IMR-90 (cell line): ENCODE results near the gene ANKRD65. TPM values are rescaled to one million over a fixed set of nuclear protein-coding genes. Genes with fewer than 3 reads are reported as not detected.

Source experiments
- ATAC-seq: fragments of 200-7000 bp; cut with Tn5 transposase; 2 replicates; pipeline ENCODE4 v1.9.1; 2020; ENCODE audit warnings: low read depth, mild to moderate bottlenecking, moderate library complexity
- BruUV-seq: library from RNA; stranded (reverse); fragments of 400-500 nt; replicated peaks from 2 replicates; lab custom pipeline; 2021; lab: Mats Ljungman, UMichigan
- CTCF ChIA-PET: fragments of 300-600 bp; formaldehyde crosslinking; extraction: SDS; loops from one replicate; lab custom pipeline; 2021; ENCODE audit warnings: antibody characterized with exemption; lab: Yijun Ruan, JAX
- POLR2A ChIA-PET: fragments of 300-600 bp; sonication (Branson Sonifier 250); formaldehyde crosslinking; loops from one replicate; lab custom pipeline; 2022; ENCODE audit warnings: antibody characterized with exemption; ENCODE audit not compliant: unreplicated experiment; lab: Charles Lee
- DNase-seq: peaks from one replicate; pipeline ENCODE4 v3.0.0; 2013
- H2AFZ ChIP-seq: replicated peaks from 2 replicates; pipeline ENCODE3; 2013; ENCODE audit warnings: low read length, mild to moderate bottlenecking; ENCODE audit not compliant: poor library complexity
- H2AK5ac ChIP-seq: 2 replicates; pipeline ENCODE4 v1.6.1; 2013; ENCODE audit warnings: low read depth, low read length, inconsistent platforms
- H2AK9ac ChIP-seq: replicated peaks from 2 replicates; pipeline ENCODE3; 2013; ENCODE audit warnings: mild to moderate bottlenecking, low read depth, low read length, moderate library complexity; ENCODE audit not compliant: poor library complexity
- H2BK120ac ChIP-seq: 2 replicates; pipeline ENCODE4 v1.6.1; 2013; ENCODE audit warnings: low read depth, low read length, inconsistent platforms
- H2BK15ac ChIP-seq: 3 replicates; pipeline ENCODE4 v1.6.1; 2013; ENCODE audit warnings: low read depth, low read length, inconsistent platforms
- H2BK20ac ChIP-seq: 2 replicates; pipeline ENCODE4 v1.6.1; 2013; ENCODE audit warnings: low read depth, mild to moderate bottlenecking, inconsistent platforms, low read length, moderate library complexity
- H2BK5ac ChIP-seq: 2 replicates; pipeline ENCODE4 v1.6.1; 2013; ENCODE audit warnings: mild to moderate bottlenecking, low read depth, low read length, inconsistent platforms; ENCODE audit not compliant: poor library complexity, severe bottlenecking
- H3K14ac ChIP-seq: replicated peaks from 2 replicates; pipeline ENCODE4 v1.6.1; 2013; ENCODE audit warnings: low read depth, low read length, inconsistent platforms
- H3K18ac ChIP-seq: 2 replicates; pipeline ENCODE4 v1.6.1; 2013; ENCODE audit warnings: low read depth, low read length, control low read depth
- H3K23ac ChIP-seq: 2 replicates; pipeline ENCODE4 v1.6.1; 2013; ENCODE audit warnings: low read depth, low read length, inconsistent platforms
- H3K27ac ChIP-seq: 2 replicates; pipeline ENCODE4 v1.5.1; 2013; ENCODE audit warnings: mild to moderate bottlenecking, control low read depth, low read length; ENCODE audit not compliant: insufficient read depth
- H3K27me3 ChIP-seq: 2 replicates; pipeline ENCODE4 v1.6.1; 2013; ENCODE audit warnings: low read length; ENCODE audit not compliant: control insufficient read depth, insufficient read depth
- H3K36me3 ChIP-seq: 2 replicates; pipeline ENCODE4 v1.6.1; 2013; ENCODE audit warnings: low read length, mixed read lengths; ENCODE audit not compliant: control insufficient read depth, insufficient read depth
- H3K4ac ChIP-seq: 2 replicates; pipeline ENCODE4 v1.6.1; 2013; ENCODE audit warnings: low read depth, low read length, inconsistent platforms
- H3K4me1 ChIP-seq: 2 replicates; pipeline ENCODE4 v1.6.1; 2013; ENCODE audit warnings: low read length, mixed read lengths; ENCODE audit not compliant: control insufficient read depth, insufficient read depth
- H3K4me2 ChIP-seq: 2 replicates; pipeline ENCODE4 v1.6.1; 2013; ENCODE audit warnings: low read depth, mild to moderate bottlenecking, control low read depth, low read length, moderate library complexity
- H3K4me3 ChIP-seq: 2 replicates; pipeline ENCODE4 v1.5.1; 2013; ENCODE audit warnings: low read depth, mild to moderate bottlenecking, control low read depth, low read length, moderate library complexity; ENCODE audit not compliant: insufficient read depth
- H3K56ac ChIP-seq: 2 replicates; pipeline ENCODE4 v1.6.1; 2013; ENCODE audit warnings: low read length, inconsistent platforms; ENCODE audit not compliant: insufficient read depth; ENCODE audit errors: extremely low read depth
- H3K79me1 ChIP-seq, 2 experiments: 2 replicates each; pipeline ENCODE4 v1.6.1; 2013; ENCODE audit warnings: low read length in 2 of 2, inconsistent platforms in 1 of 2, low read depth in 1 of 2
- H3K9ac ChIP-seq: 2 replicates; pipeline ENCODE4 v1.6.1; 2013; ENCODE audit warnings: low read depth, low read length, control low read depth
- H3K9me1 ChIP-seq: 2 replicates; pipeline ENCODE4 v1.6.1; 2013; ENCODE audit warnings: low read length, inconsistent platforms; ENCODE audit not compliant: insufficient read depth
- H3K9me3 ChIP-seq: 2 replicates; pipeline ENCODE4 v1.6.1; 2013; ENCODE audit warnings: low read length; ENCODE audit not compliant: control insufficient read depth, insufficient read depth
- H4K20me1 ChIP-seq: 2 replicates; pipeline ENCODE4 v1.6.1; 2013; ENCODE audit warnings: low read length, inconsistent platforms; ENCODE audit not compliant: insufficient read depth
- H4K5ac ChIP-seq: 2 replicates; pipeline ENCODE4 v1.6.1; 2013; ENCODE audit warnings: mild to moderate bottlenecking, low read depth, low read length, control low read depth
- H4K8ac ChIP-seq, 2 experiments: 2 replicates each; pipeline ENCODE4 v1.6.1; 2013; ENCODE audit warnings: low read depth in 2 of 2, low read length in 2 of 2, control low read depth in 1 of 2, inconsistent platforms in 1 of 2
- H4K91ac ChIP-seq: 2 replicates; pipeline ENCODE4 v1.6.1; 2013; ENCODE audit warnings: low read depth, low read length, inconsistent platforms; ENCODE audit not compliant: insufficient read depth
- CEBPB ChIP-seq: IDR thresholded peaks from 2 replicates; pipeline ENCODE4 v1.6.1; 2012; ENCODE audit warnings: low read depth, low read length, improper control_type of control experiment
- CHD1 ChIP-seq: IDR thresholded peaks from 2 replicates; pipeline ENCODE4 v1.6.1; 2012; ENCODE audit warnings: low read depth, low read length, improper control_type of control experiment
- FOS ChIP-seq: fragments of 150-350 bp; IDR thresholded peaks from 2 replicates; pipeline ENCODE4 v1.6.1; 2016; ENCODE audit warnings: low read depth, low read length
- MAZ ChIP-seq: IDR thresholded peaks from 2 replicates; pipeline ENCODE4 v1.6.1; 2012; ENCODE audit warnings: low read depth, mild to moderate bottlenecking, low read length, improper control_type of control experiment, moderate library complexity, borderline replicate concordance
- NFE2L2 ChIP-seq: fragments of 150-350 bp; IDR thresholded peaks from 2 replicates; pipeline ENCODE4 v1.6.1; 2016; ENCODE audit warnings: low read depth, mild to moderate bottlenecking, low read length
- RAD21 ChIP-seq: IDR thresholded peaks from 2 replicates; pipeline ENCODE4 v1.6.1; 2012; ENCODE audit warnings: low read length, improper control_type of control experiment
- RCOR1 ChIP-seq: IDR thresholded peaks from 2 replicates; pipeline ENCODE4 v1.6.1; 2012; ENCODE audit warnings: mild to moderate bottlenecking, low read length, improper control_type of control experiment; ENCODE audit not compliant: insufficient replicate concordance
- RFX5 ChIP-seq: IDR thresholded peaks from 2 replicates; pipeline ENCODE4 v1.8.0; 2012; ENCODE audit warnings: low read depth, mild to moderate bottlenecking, low read length, moderate library complexity
- SMC3 ChIP-seq: fragments of 150-350 bp; IDR thresholded peaks from 2 replicates; pipeline ENCODE4 v1.6.1; 2016; ENCODE audit warnings: low read depth, mild to moderate bottlenecking, antibody characterized with exemption, low read length, moderate library complexity
- USF2 ChIP-seq: fragments of 150-350 bp; IDR thresholded peaks from 2 replicates; pipeline ENCODE4 v1.6.1; 2017; ENCODE audit warnings: mild to moderate bottlenecking, antibody characterized with exemption, low read length, low read depth
- WGBS, 2 experiments: methylation state at CpG; one replicate each; pipeline versions ENCODE4 v1.1.5 to v1.1.7; 2013; ENCODE audit warnings: missing lambda C conversion rate in 2 of 2; ENCODE audit not compliant: insufficient read length in 1 of 2; ENCODE audit errors: extremely low coverage in 2 of 2; 5-methylcytosine and 5-hydroxymethylcytosine counted together
- dilution Hi-C: fragments of 300-500 bp; cut with HindIII; formaldehyde crosslinking; loops from one replicate; pipeline ENCODE4 v1.14.3; 2018; ENCODE audit warnings: low sequenced_read_pairs; ENCODE audit not compliant: unreplicated experiment
- in situ Hi-C: fragments of 300-500 bp; cut with MboI; formaldehyde crosslinking; loops from 3 replicates; pipeline ENCODE4 v1.14.3; 2019; ENCODE audit warnings: low sequenced_read_pairs, inconsistent platforms, mixed read lengths
- intact Hi-C: fragments of 100-400 bp; cut with micrococcal nuclease; formaldehyde crosslinking; loops from 2 replicates; pipeline ENCODE4 v1.10.0; 2022
- polyA plus RNA-seq, 3 experiments: library from polyadenylated mRNA; depleted of rRNA; stranded (reverse); fragments of >200 nt; gene quantifications; 2 replicates each; pipeline ENCODE4 v1.2.3, GENCODE V29; 2012; ENCODE audit warnings: low replicate concordance in 1 of 3
- total RNA-seq: library from RNA; depleted of rRNA; stranded (reverse); fragments of >200 nt; gene quantifications from 2 replicates; pipeline ENCODE4 v1.2.3, GENCODE V29; 2012
- TF ChIP-seq, protein P1 (sequence below): fragments of 150-350 bp; IDR thresholded peaks from 2 replicates; pipeline ENCODE4 v1.6.1; 2016; ENCODE audit warnings: low read depth, mild to moderate bottlenecking, low read length, moderate library complexity, borderline replicate concordance
- TF ChIP-seq, protein P2 (sequence below): conservative IDR thresholded peaks from 2 replicates; pipeline ENCODE4 v1.5.1; 2012; ENCODE audit warnings: mild to moderate bottlenecking, low read depth, low read length, improper control_type of control experiment

Gene ANKRD65
- total and polyA plus RNA-seq, 2 of the 4 experiments (the other 2 are of a cell fraction): 0.09 TPM; not detected in 1

DNA sequence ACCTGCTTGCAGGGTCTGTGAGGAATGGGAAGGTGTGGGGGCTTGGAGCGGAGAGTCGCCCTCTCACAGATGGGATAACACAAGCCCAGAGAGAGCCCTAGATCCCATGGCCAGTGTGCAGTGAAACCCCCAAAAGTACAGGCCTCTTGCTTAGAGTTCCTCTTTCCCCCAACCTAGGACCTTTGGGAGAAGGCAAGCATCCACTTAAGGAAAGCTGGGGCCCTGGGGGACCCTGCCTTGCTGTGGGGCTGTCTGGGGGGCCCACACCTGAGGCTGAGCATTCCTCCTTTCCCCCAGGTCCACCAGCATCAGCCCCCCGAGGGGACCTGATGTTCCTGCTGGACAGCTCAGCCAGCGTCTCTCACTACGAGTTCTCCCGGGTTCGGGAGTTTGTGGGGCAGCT, 15.6 kb upstream of the ANKRD65 start:
- Histone ChIP-seq H3K4me3 (no peak overlapping the region), H4K5ac (no peak overlapping the region), H2BK15ac (no peak overlapping the region), H3K27me3 (no peaks in the 10 kb centered on the region; the same call in 1 of the 2 replicates), H3K9ac (no peak overlapping the region), H4K8ac (no peak overlapping the region), H3K56ac (no peak overlapping the region), H3K79me1 (0 out of 4 replicates have a peak, but pooled peaks cover 0 to 3% of the 10 kb centered on the region in 2 experiments), H3K27ac (no peak overlapping the region), H4K91ac (no peak overlapping the region), H3K14ac (no peak overlapping the region), H3K9me1 (0 out of 2 replicates have a peak, but pooled peaks cover 7% of the 10 kb centered on the region), H2BK120ac (no peak overlapping the region), H4K20me1 (no peaks in the 10 kb centered on the region), H2AK9ac (no peak overlapping the region), H3K36me3 (no peaks in the 10 kb centered on the region), H2BK5ac (no peak overlapping the region), H2AK5ac (no peak overlapping the region), H3K18ac (no peak overlapping the region), H3K23ac (peak overlapping the region; percentile 38; the same call in 1 of the 2 replicates), H3K4me1 (peaks cover 14% of the 10 kb centered on the region; the same call in 1 of the 2 replicates), H3K9me3 (no peaks in the 10 kb centered on the region), H3K4ac (no peak overlapping the region), H2AFZ (no peak overlapping the region), H2BK20ac (no peak overlapping the region), H3K4me2 (no peak overlapping the region)
- in situ Hi-C loops: no loop called here
- TF ChIP-seq CEBPB (no peak), NFE2L2 (no peak), USF2 (no peak), SMC3 (no peak), RCOR1 (no peak), RFX5 (no peak), CHD1 (no peak), RAD21 (no peak), MAZ (no peak), FOS (no peak)
- TF ChIP-seq, protein P1, sequence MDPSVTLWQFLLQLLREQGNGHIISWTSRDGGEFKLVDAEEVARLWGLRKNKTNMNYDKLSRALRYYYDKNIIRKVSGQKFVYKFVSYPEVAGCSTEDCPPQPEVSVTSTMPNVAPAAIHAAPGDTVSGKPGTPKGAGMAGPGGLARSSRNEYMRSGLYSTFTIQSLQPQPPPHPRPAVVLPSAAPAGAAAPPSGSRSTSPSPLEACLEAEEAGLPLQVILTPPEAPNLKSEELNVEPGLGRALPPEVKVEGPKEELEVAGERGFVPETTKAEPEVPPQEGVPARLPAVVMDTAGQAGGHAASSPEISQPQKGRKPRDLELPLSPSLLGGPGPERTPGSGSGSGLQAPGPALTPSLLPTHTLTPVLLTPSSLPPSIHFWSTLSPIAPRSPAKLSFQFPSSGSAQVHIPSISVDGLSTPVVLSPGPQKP: no peak
- TF ChIP-seq, protein P2, sequence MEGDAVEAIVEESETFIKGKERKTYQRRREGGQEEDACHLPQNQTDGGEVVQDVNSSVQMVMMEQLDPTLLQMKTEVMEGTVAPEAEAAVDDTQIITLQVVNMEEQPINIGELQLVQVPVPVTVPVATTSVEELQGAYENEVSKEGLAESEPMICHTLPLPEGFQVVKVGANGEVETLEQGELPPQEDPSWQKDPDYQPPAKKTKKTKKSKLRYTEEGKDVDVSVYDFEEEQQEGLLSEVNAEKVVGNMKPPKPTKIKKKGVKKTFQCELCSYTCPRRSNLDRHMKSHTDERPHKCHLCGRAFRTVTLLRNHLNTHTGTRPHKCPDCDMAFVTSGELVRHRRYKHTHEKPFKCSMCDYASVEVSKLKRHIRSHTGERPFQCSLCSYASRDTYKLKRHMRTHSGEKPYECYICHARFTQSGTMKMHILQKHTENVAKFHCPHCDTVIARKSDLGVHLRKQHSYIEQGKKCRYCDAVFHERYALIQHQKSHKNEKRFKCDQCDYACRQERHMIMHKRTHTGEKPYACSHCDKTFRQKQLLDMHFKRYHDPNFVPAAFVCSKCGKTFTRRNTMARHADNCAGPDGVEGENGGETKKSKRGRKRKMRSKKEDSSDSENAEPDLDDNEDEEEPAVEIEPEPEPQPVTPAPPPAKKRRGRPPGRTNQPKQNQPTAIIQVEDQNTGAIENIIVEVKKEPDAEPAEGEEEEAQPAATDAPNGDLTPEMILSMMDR: no peak
- ChIA-PET POLR2A (no interaction called here), CTCF (interaction anchor here (0.5 kb wide), 1 partner anchor 11 kb away, joined by 4 read pairs; no protein-coding TSS in a partner anchor)
- BruUV-seq: no TSS peak
- intact Hi-C loops: no loop called here
- ATAC-seq (no peak), DNase-seq (no peak)
- WGBS, 2 experiments: 94% methylated on average over 4 of the region's 7 CpGs; no CpG with 5 or more reads in 1 of the 2 experiments
- dilution Hi-C loops: no loop called here
